K562 (cell line): Measurements from ENCODE around the gene SAMD8. TPM values are rescaled to one million over a fixed set of nuclear protein-coding genes. Genes with fewer than 3 reads are reported as not detected.
A peak's percentile ranks its signal among the peaks of the same experiment; 100 is the strongest.

Experiments
- E2F3 ChIP-seq: fragments of 250-450 bp; sonication (Bioruptor Pico); IDR thresholded peaks from 2 replicates; pipeline ENCODE4 v1.4.0; 2020; ENCODE audit warnings: mild to moderate bottlenecking
- ELK3 ChIP-seq: fragments of 450-650 bp; formaldehyde crosslinking; IDR thresholded peaks from 2 replicates; pipeline ENCODE4 v1.4.0; 2020; ENCODE audit warnings: mild to moderate bottlenecking
- HOXB6 ChIP-seq: fragments of 250-450 bp; sonication (Bioruptor Pico); IDR thresholded peaks from 2 replicates; pipeline ENCODE4 v1.5.1; 2022; ENCODE audit warnings: mild to moderate bottlenecking, borderline replicate concordance
- ID3 ChIP-seq, 2 experiments: fragments of 250-450 bp in 1 of 2; fragments of 450-650 bp in 1 of 2; sonication (Bioruptor Pico) in 1 of 2; IDR thresholded peaks; 2 replicates each; pipeline versions ENCODE4 v1.6.1 to v1.8.0; 2016 to 2021; ENCODE audit warnings: mild to moderate bottlenecking in 2 of 2, moderate library complexity in 2 of 2, missing compliant biosample characterization in 1 of 2, missing genetic modification characterization in 1 of 2
- MTA1 ChIP-seq: fragments of 450-650 bp; IDR thresholded peaks from 2 replicates; pipeline ENCODE4 v1.6.1; 2017; ENCODE audit warnings: borderline replicate concordance
- POLR3A ChIP-seq: IDR thresholded peaks from 2 replicates; pipeline ENCODE4 v1.6.1; 2011; ENCODE audit warnings: borderline replicate concordance, mild to moderate bottlenecking, moderate library complexity; ENCODE audit not compliant: insufficient read length, insufficient read depth; ENCODE audit errors: extremely low read depth
- RNF2 ChIP-seq: sonication (generic); IDR thresholded peaks from 2 replicates; pipeline ENCODE4 v1.6.1; 2016
- SOX6 ChIP-seq: fragments of 450-650 bp; IDR thresholded peaks from 2 replicates; pipeline ENCODE4 v1.6.1; 2014; ENCODE audit warnings: mild to moderate bottlenecking
- SRSF1 ChIP-seq: fragments of 200-400 bp; formaldehyde crosslinking; IDR thresholded peaks from 2 replicates; pipeline ENCODE4 v1.6.1; 2017; ENCODE audit warnings: mild to moderate bottlenecking, low read depth, low read length, moderate library complexity
- TFAP4 ChIP-seq: sonication (generic); formaldehyde crosslinking; IDR thresholded peaks from 2 replicates; pipeline ENCODE4 v1.8.0; 2022; ENCODE audit warnings: missing genetic modification reagents, mild to moderate bottlenecking, moderate library complexity, borderline replicate concordance
- YY1 ChIP-seq, 3 experiments: IDR thresholded peaks; 2 replicates each; pipeline ENCODE4 v1.6.1; 2011; ENCODE audit warnings: low read length in 2 of 3, mild to moderate bottlenecking in 2 of 3, moderate library complexity in 2 of 3, borderline replicate concordance in 1 of 3, control low read depth in 1 of 3, low read depth in 1 of 3; ENCODE audit not compliant: insufficient read depth in 3 of 3, insufficient replicate concordance in 2 of 3, control insufficient read depth in 1 of 3, insufficient read length in 1 of 3; ENCODE audit errors: extremely low read depth in 1 of 3
- ZBTB43 ChIP-seq: sonication (generic); formaldehyde crosslinking; IDR thresholded peaks from 2 replicates; pipeline ENCODE4 v1.8.0; 2023; ENCODE audit warnings: mild to moderate bottlenecking, missing genetic modification reagents
- ZNF282 ChIP-seq: sonication (generic); formaldehyde crosslinking; IDR thresholded peaks from 2 replicates; pipeline ENCODE4 v1.8.1; 2023; ENCODE audit warnings: missing genetic modification reagents
- ZNF584 ChIP-seq: fragments of 200-800 bp; sonication (Bioruptor generic); IDR thresholded peaks from 2 replicates; pipeline ENCODE4 v1.6.1; 2016; ENCODE audit warnings: low read depth, mild to moderate bottlenecking, missing genetic modification characterization, missing compliant biosample characterization
- ZNF609 ChIP-seq: sonication (generic); formaldehyde crosslinking; IDR thresholded peaks from 2 replicates; pipeline ENCODE4 v1.8.1; 2023; ENCODE audit warnings: missing genetic modification reagents, mild to moderate bottlenecking, borderline replicate concordance
- polyA plus RNA-seq, 8 experiments: library from polyadenylated mRNA; depleted of rRNA in 4 of 8; stranded (reverse) in 5 of 8; unstranded in 3 of 8; fragments of >200 nt; fragmentation: Nextera tagmentation in 2 of 8; fragmentation: Illumina TruSeq in 1 of 8; extraction: Ambion mirVana in 2 of 8; extraction: Trizol in 1 of 8; gene quantifications; 2 replicates each; pipeline versions ENCODE4 v1.2.1 to v1.2.3, GENCODE V29; 2011 to 2014; ENCODE audit warnings: inconsistent platforms in 1 of 8, missing spikeins in 1 of 8
- total RNA-seq, 7 experiments: library from RNA; depleted of rRNA in 6 of 7; stranded (reverse); fragments of >200 nt in 6 of 7; fragmentation: Illumina TruSeq in 2 of 7; extraction: Trizol in 2 of 7; gene quantifications; 2 replicates each; pipeline versions ENCODE4 v1.2.1 to v1.2.3, GENCODE V29; 2011 to 2021; ENCODE audit warnings: low replicate concordance in 1 of 7

SAMD8 gene
- total and polyA plus RNA-seq, 9 of the 15 experiments (the other 6 are each of a cell fraction or from before 2014, with no cell fraction given): 2.7 to 16.1 (median 6.2) TPM

- no peak for TF ChIP-seq YY1 (IDR thresholded peaks at IDR 0.05; ENCODE audit: borderline replicate concordance in 1 of 3, control insufficient read depth in 1 of 3, extremely low read depth in 1 of 3, insufficient read depth in 3 of 3, insufficient read length in 1 of 3, insufficient replicate concordance in 2 of 3, low read depth in 1 of 3, low read length in 2 of 3)
- TF ChIP-seq ELK3: no peak
- TF ChIP-seq HOXB6: no peak
- no peak; the same call in 1 of the 2 replicates for TF ChIP-seq SOX6
- TF ChIP-seq TFAP4 (CRISPR knock-in tag): peak; percentile 93
- TF ChIP-seq MTA1: peak; percentile 90
- TF ChIP-seq ZBTB43 (CRISPR knock-in tag): peak; percentile 65; the same call in 1 of the 2 replicates
- no peak for TF ChIP-seq POLR3A
- TF ChIP-seq RNF2: peak; percentile 80
- peak; percentile 69; the same call in 1 of the 2 replicates for TF ChIP-seq SRSF1
- TF ChIP-seq E2F3: peak; percentile 58; the same call in 1 of the 2 replicates
- no peak for TF ChIP-seq ZNF282 (CRISPR knock-in tag)
- TF ChIP-seq ZNF584: 0 out of 2 replicates have a peak, but pooled peaks have one; percentile 20
- peak; percentile 68; the same call in 1 of the 2 replicates for TF ChIP-seq ZNF609 (CRISPR knock-in tag)
- TF ChIP-seq ID3 (CRISPR knock-in tag; IDR thresholded peaks at IDR 0.05): no peak
- TF ChIP-seq ID3 (tag; IDR thresholded peaks at IDR 0.05): peak; percentile 64; the same call in 1 of the 2 replicates
Measured at GRCh38 chr10:75210282-75211006, 99.0 kb downstream of the SAMD8 start, which contains the start of gene VDAC2 (continued).
